T-helper 1 cell treated with Interleukin-12 subunit alpha and Interleukin-12 subunit beta and Interleukin-4 antibody, amounts not matched to agents 30 μg/mL and 1 μg/mL, for 36 hours (primary cell): ENCODE results near the gene CAPN9.
"Not testable (repeated sequence)": the region's sequence is repeated elsewhere in the genome, so short reads cannot be mapped to it uniquely, and the experiment has no call there.

Source experiments
- H3K27ac Mint-ChIP-seq: one replicate; pipeline ENCODE4 v1.8.0; 2021; ENCODE audit warnings: mild to moderate bottlenecking, mixed read lengths
- H3K27me3 Mint-ChIP-seq: one replicate; pipeline ENCODE4 v1.8.0; 2021; ENCODE audit warnings: low read depth, mixed read lengths
- H3K36me3 Mint-ChIP-seq: one replicate; pipeline ENCODE4 v1.8.0; 2021; ENCODE audit warnings: low read depth, mixed read lengths
- H3K4me1 Mint-ChIP-seq: one replicate; pipeline ENCODE4 v1.8.0; 2021; ENCODE audit warnings: low read depth, mixed read lengths
- H3K4me3 Mint-ChIP-seq: one replicate; pipeline ENCODE4 v1.8.0; 2021; ENCODE audit warnings: mild to moderate bottlenecking, moderate library complexity, mixed read lengths
- H3K9me3 Mint-ChIP-seq: one replicate; pipeline ENCODE4 v1.8.0; 2021; ENCODE audit warnings: mixed read lengths

Gene CAPN9, protein sequence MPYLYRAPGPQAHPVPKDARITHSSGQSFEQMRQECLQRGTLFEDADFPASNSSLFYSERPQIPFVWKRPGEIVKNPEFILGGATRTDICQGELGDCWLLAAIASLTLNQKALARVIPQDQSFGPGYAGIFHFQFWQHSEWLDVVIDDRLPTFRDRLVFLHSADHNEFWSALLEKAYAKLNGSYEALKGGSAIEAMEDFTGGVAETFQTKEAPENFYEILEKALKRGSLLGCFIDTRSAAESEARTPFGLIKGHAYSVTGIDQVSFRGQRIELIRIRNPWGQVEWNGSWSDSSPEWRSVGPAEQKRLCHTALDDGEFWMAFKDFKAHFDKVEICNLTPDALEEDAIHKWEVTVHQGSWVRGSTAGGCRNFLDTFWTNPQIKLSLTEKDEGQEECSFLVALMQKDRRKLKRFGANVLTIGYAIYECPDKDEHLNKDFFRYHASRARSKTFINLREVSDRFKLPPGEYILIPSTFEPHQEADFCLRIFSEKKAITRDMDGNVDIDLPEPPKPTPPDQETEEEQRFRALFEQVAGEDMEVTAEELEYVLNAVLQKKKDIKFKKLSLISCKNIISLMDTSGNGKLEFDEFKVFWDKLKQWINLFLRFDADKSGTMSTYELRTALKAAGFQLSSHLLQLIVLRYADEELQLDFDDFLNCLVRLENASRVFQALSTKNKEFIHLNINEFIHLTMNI

DNA sequence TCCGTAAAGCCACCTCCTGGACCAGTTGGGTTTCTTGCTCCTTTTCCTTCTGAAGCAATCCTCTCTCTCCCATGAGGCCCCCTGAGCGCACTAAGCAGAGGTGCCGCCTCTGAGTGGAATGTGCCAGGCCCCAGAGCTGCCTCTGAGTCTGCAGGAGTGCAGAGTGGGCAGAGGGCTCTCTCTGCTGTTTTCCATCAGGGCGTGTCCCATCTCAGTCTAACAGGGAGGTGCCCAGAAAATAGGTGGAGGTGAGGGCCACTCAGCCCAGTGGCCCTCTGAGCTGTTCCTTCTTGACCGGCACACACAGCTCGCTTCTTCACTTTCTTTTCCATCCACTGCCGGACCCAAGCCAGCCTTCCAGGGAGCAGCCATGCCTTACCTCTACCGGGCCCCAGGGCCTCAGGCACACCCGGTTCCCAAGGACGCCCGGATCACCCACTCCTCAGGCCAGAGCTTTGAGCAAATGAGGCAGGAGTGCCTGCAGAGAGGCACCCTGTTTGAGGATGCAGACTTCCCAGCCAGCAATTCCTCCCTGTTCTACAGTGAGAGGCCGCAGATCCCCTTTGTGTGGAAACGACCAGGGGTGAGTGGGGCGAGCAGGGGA lies at the start of gene CAPN9:
Gene CAPN9, plus strand, starts transcription at position 262 of the 604 bp plus-strand sequence. Its CDS starts 109 bp downstream, at position 371.
- Mint-ChIP-seq H3K36me3 (no peaks in the 10 kb centered on the region), H3K27ac (no peak within 1 kb of the TSS), H3K4me3 (no peak within 1 kb of the TSS)

DNA sequence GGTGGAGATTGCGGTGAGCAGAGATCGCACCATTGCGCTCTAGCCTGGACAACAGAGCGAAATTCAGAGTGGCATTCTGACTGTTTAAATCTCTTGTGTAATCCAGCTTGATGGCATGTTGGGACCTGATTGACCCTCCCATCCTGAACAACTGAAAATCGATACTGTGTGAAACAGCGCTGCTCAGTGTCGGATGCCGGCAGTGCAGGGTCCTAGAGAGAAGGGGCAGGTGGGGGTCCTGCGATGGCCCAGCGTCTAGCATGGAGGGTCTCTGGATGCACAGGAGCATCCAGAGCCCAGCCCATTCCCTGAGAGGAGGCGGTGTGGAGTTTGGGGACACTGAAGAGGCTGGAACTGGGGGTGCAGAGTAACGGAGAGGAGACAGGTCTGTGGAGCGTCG lies 49.1 kb upstream of the CAPN9 start:
- Mint-ChIP-seq H3K27me3 (no peaks in the 10 kb centered on the region), H3K4me3 (no peak overlapping the region), H3K27ac (no peak overlapping the region), H3K4me1 (peaks cover 3% of the 10 kb centered on the region), H3K36me3 (peaks cover 6% of the 10 kb centered on the region), H3K9me3 (no peaks in the 10 kb centered on the region)

More for the DNA sequence above, at the start of gene CAPN9:
- Mint-ChIP-seq H3K9me3 (no peaks in the 10 kb centered on the region), H3K4me1 (no peaks in the 10 kb centered on the region), H3K27me3 (no peaks in the 10 kb centered on the region)

DNA sequence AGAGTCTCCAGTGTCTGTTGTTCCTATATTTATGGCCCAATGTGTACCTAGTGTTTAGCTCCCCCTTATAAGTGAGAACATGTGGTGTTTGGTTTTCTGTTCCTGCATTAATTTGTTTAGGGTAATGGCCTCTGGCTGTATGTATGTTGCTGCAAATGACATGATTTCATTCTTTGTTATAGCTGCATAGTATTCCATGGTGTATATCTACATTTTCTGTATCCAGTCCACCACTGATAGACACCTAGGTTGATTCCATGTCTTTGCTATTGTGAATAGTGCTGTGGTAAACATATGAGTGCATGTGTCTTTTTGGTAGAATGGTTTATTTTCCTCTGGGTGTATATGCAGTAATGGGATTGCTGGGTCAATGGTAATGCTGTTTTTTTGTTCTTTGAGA lies 48.2 kb upstream of the CAPN9 start:
- H3K27me3 Mint-ChIP-seq, H3K4me3 Mint-ChIP-seq, H3K9me3 Mint-ChIP-seq, H3K27ac Mint-ChIP-seq, H3K36me3 Mint-ChIP-seq, H3K4me1 Mint-ChIP-seq: not testable (repeated sequence)

DNA sequence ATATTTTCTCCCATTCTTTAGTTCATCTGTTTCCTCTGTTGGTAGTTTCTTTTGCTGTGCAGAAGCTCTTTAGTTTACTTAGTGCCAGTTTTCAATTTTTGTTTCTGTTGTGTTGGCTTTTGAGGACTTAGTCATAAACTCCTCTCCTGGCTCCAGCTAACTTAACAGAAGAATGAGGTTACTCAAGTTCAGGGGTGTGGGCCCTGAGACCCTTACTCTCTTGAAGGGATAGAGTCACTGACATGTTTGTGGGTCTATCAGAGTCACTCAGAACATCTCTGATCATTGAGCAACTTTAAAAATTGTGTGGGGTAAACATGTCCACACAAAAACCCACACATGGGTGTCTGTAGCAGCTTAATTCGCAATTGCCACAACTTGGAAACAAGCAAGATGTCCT lies 47.5 kb upstream of the CAPN9 start:
- Mint-ChIP-seq H3K9me3 (no peaks in the 10 kb centered on the region), H3K4me1 (peaks cover under 1% of the 10 kb centered on the region), H3K4me3 (no peak overlapping the region), H3K27me3 (no peaks in the 10 kb centered on the region), H3K27ac (no peak overlapping the region), H3K36me3 (no peaks in the 10 kb centered on the region)

DNA sequence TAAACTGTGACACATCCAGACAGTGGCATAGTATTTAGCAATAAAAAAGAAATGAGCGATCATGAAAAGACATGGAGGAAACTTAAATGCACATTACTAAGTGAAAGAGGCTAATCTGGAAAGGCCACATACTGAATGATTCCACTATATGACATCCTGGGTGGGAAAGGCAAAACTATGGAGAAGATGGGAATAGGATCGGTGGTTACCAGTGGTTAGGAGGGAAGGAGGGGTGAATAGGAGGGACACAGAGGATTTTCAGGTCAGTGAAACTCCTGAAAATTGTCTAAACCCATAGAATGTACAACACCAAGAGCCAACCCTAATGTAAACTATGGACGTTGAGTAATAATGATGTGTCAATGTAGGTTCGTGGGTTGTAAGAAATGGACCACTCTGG lies 47.1 kb upstream of the CAPN9 start:
- Mint-ChIP-seq H3K4me1 (no peaks in the 10 kb centered on the region), H3K36me3 (no peaks in the 10 kb centered on the region), H3K9me3 (no peaks in the 10 kb centered on the region), H3K4me3 (no peak overlapping the region), H3K27ac (no peak overlapping the region), H3K27me3 (no peaks in the 10 kb centered on the region)

DNA sequence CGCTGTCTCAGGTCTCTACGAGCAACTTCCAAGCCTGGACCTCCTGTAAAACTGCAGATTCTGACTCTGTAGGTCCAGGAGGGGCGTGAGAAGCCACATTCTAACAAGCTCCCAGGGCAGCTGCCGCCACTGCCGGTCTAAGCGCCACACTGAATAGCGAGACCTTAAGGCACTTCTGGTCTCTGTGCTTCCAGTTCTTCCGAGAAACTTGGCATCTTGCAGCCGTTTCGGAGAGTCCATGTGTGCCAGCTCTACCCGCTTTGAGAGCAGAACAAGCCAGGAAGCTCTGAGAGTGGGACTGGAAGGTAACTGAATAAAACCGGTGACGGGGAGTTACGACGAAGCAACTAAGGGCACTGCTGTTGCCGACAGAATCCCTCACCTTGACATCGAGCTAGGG lies 45.8 kb upstream of the CAPN9 start:
- no peak overlapping the region for H3K27ac Mint-ChIP-seq
- no peak overlapping the region for H3K4me3 Mint-ChIP-seq
- H3K4me1 Mint-ChIP-seq: no peaks in the 10 kb centered on the region
- H3K36me3 Mint-ChIP-seq: no peaks in the 10 kb centered on the region
- no peaks in the 10 kb centered on the region for H3K9me3 Mint-ChIP-seq
- H3K27me3 Mint-ChIP-seq: no peaks in the 10 kb centered on the region

DNA sequence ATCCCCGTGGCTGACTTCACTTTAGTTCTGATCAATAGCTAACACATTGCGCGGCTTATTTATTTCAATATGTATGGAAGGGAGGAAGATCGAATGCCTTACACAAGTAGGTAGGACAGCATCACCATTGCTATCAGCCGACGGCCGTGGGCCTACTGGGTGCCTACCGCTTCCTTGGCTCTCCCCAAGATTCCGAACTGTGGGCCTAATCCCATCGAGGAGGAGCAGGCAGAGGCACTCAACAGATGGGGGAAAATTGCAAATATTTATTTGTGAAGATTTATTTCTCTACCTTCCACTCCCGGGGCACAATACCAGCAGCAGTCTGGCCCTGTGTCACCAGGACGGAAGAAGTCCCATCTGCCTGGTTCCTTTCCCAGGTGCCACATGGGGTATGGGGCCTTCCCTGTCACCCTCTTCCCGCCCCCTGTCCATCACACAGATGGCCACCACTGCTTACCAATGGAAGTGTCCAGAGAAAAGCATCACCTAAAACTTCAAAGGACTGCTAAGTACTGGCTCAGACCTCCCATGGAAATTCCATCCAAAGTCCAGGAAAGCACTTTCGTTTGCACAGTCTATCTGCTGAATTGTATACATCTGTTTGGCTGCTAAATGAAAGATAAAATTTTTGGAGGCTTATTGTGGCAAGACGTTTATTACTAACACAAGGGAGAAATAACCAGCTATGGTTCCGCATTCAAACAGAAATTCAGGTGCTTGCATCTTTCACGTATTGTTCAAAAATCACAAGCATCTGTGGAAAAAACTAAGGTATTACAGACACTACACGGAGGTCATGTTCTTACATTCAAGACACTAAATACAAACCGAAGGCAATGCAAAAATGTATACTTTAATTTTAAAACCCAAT lies 45.1 kb upstream of the CAPN9 start:
- H3K9me3 Mint-ChIP-seq: no peaks in the 10 kb centered on the region
- no peak overlapping the region for H3K27ac Mint-ChIP-seq
- no peak overlapping the region for H3K4me3 Mint-ChIP-seq
- H3K4me1 Mint-ChIP-seq: no peaks in the 10 kb centered on the region
- H3K27me3 Mint-ChIP-seq: no peaks in the 10 kb centered on the region
- H3K36me3 Mint-ChIP-seq: no peaks in the 10 kb centered on the region

DNA sequence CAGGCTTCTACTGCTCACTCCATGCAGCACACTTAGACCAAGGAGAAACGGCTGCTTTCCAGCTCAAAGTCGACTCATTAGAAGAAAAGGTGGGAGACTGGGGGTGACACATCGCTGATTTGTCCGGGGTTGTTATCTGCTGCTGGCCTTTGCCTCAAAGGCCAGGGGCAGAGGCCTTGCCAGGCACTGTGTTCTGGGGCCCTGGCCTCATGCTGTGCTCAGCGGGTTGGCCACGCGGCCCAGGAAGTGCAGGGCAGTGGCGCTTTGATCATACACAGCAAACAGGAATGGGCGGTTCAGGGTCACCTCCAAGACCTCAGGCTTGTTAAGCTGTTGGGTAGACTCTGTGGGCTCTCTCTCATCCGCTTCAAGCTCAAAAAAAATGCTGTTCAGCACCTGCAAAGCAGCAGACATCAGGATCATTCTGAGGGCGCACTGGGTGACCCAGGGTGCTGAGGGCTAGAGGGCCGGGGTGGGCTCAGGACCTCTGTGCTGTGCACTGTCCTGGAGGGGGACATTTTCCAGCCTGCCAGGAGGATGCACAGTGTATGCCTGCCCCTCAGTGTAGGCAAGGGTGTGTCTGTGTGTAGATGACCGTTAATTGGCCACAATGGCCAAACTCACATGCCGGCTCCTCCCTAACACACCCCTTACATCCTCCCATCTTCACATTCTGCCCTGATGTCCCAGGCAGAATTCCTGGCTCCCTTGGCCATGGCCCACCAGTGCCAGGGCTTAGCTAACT lies 44.1 kb upstream of the CAPN9 start:
- H3K27me3 Mint-ChIP-seq: peaks cover 3% of the 10 kb centered on the region
- H3K36me3 Mint-ChIP-seq: no peaks in the 10 kb centered on the region
- H3K27ac Mint-ChIP-seq: no peak overlapping the region
- H3K4me1 Mint-ChIP-seq: no peaks in the 10 kb centered on the region
- H3K9me3 Mint-ChIP-seq: no peaks in the 10 kb centered on the region
- H3K4me3 Mint-ChIP-seq: no peak overlapping the region

DNA sequence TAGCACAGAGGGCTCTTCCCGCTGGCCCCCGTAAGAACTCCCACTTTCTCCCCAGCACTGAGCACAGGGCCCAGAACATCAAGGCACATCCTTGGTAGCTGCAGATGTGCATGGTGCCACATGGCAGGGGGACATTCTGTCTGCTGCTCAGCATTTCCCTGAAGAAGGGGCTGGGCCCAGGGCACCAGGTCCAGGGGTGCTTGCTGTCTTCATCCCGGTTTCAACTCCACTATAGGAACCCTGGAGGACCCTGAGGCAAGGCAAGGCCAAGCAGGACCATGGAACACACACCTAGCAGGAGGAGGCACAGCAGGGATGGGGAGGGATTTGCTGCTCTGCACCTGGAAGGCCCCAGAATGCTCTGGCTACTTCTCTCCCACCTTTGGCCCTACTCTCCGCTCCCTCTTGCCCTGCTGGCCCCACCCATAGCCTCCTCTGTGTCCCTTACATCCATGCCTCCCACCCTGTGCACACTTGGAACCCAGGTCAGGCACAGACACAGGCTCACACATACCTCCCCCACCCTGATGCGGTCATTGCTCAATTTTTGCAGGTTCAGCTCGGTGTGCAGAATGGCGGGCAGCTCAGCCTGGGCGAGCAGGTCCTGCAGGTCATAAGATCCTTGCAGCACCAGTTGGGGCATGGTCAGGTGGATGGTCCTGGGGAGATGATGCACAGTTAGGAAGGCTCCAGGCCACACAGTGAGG lies 43.4 kb upstream of the CAPN9 start:
- H3K4me1 Mint-ChIP-seq: no peaks in the 10 kb centered on the region
- H3K27ac Mint-ChIP-seq: no peak overlapping the region
- H3K9me3 Mint-ChIP-seq: no peaks in the 10 kb centered on the region
- H3K36me3 Mint-ChIP-seq: no peaks in the 10 kb centered on the region
- H3K4me3 Mint-ChIP-seq: no peak overlapping the region
- H3K27me3 Mint-ChIP-seq: peaks cover 9% of the 10 kb centered on the region

DNA sequence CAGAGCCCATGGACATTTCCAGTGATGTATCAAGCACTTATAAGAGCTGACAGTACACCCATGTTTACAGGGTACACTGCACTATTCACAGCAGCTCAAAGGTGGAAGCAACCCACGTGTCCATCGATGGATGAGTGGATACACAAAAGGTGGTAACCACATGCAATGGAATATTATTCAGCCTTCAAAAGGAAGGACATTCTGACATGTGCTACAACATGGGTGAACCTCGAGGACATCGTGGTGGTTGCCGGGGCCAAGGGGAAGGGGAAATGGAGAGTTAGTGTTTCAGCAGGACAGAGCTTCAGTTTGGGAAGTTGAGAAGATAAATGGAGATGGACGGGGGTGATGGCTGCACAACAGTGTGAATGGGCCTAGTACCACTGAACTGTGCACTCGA lies 42.4 kb upstream of the CAPN9 start:
- peaks cover 9% of the 10 kb centered on the region for H3K27me3 Mint-ChIP-seq
- H3K4me1 Mint-ChIP-seq: no peaks in the 10 kb centered on the region
- H3K4me3 Mint-ChIP-seq: no peak overlapping the region
- no peak overlapping the region for H3K27ac Mint-ChIP-seq
- H3K9me3 Mint-ChIP-seq: no peaks in the 10 kb centered on the region
- H3K36me3 Mint-ChIP-seq: no peaks in the 10 kb centered on the region

DNA sequence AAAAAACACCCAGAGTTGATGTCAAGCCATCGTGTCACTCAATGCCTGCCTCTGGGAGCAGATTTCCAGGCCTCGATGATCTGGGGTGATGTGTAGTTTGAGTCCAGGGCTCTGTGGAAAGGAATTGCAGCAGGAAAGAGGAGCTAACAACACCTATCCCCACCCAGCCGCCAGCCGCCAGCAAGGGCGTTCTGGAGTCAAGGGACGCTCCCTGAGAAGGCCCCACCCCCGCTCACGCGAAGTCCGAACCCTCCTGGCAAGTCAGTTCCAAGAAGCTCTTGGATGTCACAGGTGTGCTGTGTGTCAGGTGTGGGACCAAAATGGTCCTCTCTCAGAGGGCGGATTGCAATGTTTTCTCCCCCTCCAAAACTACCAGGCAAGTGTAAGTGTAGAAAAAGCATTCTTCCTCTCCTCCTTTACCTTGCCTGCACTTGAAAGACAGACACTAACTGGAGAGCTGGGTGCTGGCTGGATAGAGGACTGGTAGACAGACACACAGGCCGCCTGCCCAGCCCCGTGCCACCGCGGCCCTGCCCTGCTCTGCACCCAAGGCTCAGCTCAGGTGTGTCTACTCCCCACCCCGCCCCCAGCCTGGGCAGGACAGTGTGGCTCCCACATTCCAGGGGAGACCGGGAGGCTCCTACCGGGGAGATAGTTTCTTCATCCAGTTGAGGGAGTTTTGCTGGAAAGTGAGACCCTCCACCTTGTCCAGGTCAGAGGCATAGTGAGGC lies 41.7 kb upstream of the CAPN9 start:
- no peak overlapping the region for H3K27ac Mint-ChIP-seq
- no peaks in the 10 kb centered on the region for H3K9me3 Mint-ChIP-seq
- no peaks in the 10 kb centered on the region for H3K36me3 Mint-ChIP-seq
- H3K27me3 Mint-ChIP-seq: peaks cover 9% of the 10 kb centered on the region
- H3K4me3 Mint-ChIP-seq: no peak overlapping the region
- no peaks in the 10 kb centered on the region for H3K4me1 Mint-ChIP-seq

DNA sequence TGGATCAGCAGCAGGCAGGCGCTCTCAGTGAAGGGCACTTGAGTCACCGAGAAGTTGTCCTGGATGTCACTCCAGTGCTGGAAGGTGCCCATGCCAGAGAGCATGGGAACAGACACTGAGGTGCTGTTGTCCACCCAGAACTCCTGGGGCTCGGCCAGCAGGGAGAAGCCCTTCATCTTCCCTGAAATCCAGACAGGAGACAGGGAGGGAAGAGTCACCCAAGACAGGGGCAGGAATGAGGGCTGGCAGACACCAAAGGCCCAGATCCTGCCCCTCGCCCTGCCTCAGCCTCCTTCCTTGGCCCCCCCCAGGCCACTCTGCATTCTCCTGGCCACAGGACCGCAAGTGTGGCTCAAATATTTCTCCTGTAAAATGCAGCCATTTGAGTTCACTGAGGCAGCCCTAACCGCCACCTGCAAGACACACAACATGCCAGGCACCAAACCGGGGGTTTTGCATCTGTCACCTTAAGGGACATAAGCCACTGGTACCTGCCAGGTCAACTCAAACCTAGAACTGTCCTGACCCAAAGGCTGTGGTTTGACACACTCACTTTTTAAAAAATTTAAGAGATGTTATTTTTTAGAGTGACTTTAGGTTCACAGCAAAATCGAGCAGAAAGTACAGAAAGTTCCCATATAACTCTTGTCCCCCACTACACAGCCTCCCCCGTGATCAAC lies 41.0 kb upstream of the CAPN9 start:
- H3K4me3 Mint-ChIP-seq: no peak overlapping the region
- H3K36me3 Mint-ChIP-seq: no peaks in the 10 kb centered on the region
- no peaks in the 10 kb centered on the region for H3K4me1 Mint-ChIP-seq
- no peak overlapping the region for H3K27ac Mint-ChIP-seq
- no peaks in the 10 kb centered on the region for H3K9me3 Mint-ChIP-seq
- peaks cover 9% of the 10 kb centered on the region for H3K27me3 Mint-ChIP-seq
